Stomach (tissue), 4 donors: ENCODE results near the gene IGIP.

Source experiments
- POLR2A ChIP-seq, 4 donors: fragments of 450-650 bp; IDR thresholded peaks; one replicate each; pipeline ENCODE4 v1.6.1; 2016; ENCODE audit warnings: antibody characterized with exemption in 4 of 4, control low read depth in 2 of 4, mild to moderate bottlenecking in 1 of 4, moderate library complexity in 1 of 4
- POLR2AphosphoS5 ChIP-seq, 3 donors: sonication (generic); formaldehyde crosslinking; IDR thresholded peaks; one replicate each; pipeline ENCODE4 v1.6.1; 2016; ENCODE audit warnings: antibody characterized with exemption in 3 of 3
- TF ChIP-seq, protein P1 (sequence below), 7 experiments: fragments of 450-650 bp in 4 of 7; fragments of 200-600 bp in 3 of 7; sonication (generic) in 3 of 7; IDR thresholded peaks; one replicate each; pipeline ENCODE4 v1.5.1; 2016 to 2019; ENCODE audit warnings: antibody characterized with exemption in 7 of 7, control low read depth in 2 of 7, mild to moderate bottlenecking in 1 of 7

DNA sequence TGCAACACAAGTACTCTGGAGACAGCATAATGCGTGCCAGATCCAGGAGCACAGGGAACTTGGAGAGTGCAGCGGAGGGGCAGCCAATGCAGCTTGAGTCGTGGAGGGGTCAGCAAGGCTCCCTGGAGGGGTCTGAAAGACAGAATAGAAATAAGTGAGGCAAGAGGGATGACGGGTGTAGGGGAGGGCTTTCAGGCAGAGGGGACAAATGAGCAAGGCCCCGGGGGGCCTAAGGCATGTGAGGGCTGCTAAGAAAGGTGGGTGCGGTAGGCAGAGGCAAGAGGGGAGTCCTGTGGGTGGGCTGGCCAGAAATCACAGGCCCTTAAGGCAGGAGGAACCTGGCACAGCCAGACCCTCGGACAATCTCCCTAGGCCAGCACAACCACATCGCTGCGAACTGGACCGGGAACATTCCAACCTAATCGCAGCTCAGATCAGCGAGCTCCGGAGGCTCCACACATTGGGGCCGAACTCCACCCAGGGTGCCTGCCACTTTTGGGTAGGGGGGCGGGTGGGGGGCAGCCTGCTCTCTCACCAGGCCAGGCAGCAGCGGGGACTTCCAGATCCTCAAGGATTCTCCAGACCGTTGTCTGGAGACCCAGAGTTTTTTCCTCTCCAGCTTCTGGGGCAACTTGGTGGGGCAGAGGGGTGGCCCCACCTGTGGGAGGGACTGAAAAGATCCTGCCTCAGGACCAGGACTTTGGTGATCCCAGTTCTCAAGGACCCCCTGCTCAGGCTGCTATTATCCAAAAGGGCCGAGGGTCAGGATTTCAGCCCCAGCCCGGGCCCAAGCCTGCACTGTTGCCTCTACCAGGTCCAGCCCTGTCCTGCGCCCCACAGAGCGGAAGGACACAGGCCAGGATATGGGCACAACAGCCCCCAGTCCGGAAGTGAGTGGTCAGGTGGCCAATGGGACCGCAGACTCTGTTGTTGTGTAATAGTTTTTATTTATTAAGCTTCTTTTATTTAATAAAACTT lies 26.6 kb downstream of the IGIP start:
- TF ChIP-seq POLR2AphosphoS5 (IDR thresholded peaks at IDR 0.05) (no peak), POLR2A (IDR thresholded peaks at IDR 0.05) (no peak)
- TF ChIP-seq, protein P1, sequence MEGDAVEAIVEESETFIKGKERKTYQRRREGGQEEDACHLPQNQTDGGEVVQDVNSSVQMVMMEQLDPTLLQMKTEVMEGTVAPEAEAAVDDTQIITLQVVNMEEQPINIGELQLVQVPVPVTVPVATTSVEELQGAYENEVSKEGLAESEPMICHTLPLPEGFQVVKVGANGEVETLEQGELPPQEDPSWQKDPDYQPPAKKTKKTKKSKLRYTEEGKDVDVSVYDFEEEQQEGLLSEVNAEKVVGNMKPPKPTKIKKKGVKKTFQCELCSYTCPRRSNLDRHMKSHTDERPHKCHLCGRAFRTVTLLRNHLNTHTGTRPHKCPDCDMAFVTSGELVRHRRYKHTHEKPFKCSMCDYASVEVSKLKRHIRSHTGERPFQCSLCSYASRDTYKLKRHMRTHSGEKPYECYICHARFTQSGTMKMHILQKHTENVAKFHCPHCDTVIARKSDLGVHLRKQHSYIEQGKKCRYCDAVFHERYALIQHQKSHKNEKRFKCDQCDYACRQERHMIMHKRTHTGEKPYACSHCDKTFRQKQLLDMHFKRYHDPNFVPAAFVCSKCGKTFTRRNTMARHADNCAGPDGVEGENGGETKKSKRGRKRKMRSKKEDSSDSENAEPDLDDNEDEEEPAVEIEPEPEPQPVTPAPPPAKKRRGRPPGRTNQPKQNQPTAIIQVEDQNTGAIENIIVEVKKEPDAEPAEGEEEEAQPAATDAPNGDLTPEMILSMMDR (IDR thresholded peaks at IDR 0.05) = no peak
